ENCODE measurements around the gene APOBEC3A.

The APOBEC3A gene

GRCh38 chr22:38935616-38936015 is 21.8 kb upstream of the APOBEC3A start:
- H3K4me3 ChIP-seq (ENCODE audit: low read depth, low read length), result no peak overlapping the region
- TF ChIP-seq, protein P1, sequence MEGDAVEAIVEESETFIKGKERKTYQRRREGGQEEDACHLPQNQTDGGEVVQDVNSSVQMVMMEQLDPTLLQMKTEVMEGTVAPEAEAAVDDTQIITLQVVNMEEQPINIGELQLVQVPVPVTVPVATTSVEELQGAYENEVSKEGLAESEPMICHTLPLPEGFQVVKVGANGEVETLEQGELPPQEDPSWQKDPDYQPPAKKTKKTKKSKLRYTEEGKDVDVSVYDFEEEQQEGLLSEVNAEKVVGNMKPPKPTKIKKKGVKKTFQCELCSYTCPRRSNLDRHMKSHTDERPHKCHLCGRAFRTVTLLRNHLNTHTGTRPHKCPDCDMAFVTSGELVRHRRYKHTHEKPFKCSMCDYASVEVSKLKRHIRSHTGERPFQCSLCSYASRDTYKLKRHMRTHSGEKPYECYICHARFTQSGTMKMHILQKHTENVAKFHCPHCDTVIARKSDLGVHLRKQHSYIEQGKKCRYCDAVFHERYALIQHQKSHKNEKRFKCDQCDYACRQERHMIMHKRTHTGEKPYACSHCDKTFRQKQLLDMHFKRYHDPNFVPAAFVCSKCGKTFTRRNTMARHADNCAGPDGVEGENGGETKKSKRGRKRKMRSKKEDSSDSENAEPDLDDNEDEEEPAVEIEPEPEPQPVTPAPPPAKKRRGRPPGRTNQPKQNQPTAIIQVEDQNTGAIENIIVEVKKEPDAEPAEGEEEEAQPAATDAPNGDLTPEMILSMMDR (IDR thresholded peaks at IDR 0.05; ENCODE audit: control insufficient read depth, extremely low read depth, insufficient read depth), result no peak
- DNase-seq (ENCODE audit: low read depth), result no peak

GRCh38 chr22:38936562-38936961 is 20.8 kb upstream of the APOBEC3A start:
- TF ChIP-seq, protein P1 (IDR thresholded peaks at IDR 0.05; ENCODE audit: control insufficient read depth, extremely low read depth, insufficient read depth), result no peak
- DNase-seq (ENCODE audit: low read depth), result no peak
- H3K4me3 ChIP-seq (ENCODE audit: low read depth, low read length), result no peak overlapping the region

- H3K4me3 ChIP-seq (ENCODE audit: low read depth, low read length), result no peak overlapping the region
- no peak for DNase-seq (ENCODE audit: low read depth)
- TF ChIP-seq, protein P1 (IDR thresholded peaks at IDR 0.05; ENCODE audit: control insufficient read depth, extremely low read depth, insufficient read depth), result no peak
Observed at GRCh38 chr22:38937036-38937435, 20.4 kb upstream of the APOBEC3A start.

DNA sequence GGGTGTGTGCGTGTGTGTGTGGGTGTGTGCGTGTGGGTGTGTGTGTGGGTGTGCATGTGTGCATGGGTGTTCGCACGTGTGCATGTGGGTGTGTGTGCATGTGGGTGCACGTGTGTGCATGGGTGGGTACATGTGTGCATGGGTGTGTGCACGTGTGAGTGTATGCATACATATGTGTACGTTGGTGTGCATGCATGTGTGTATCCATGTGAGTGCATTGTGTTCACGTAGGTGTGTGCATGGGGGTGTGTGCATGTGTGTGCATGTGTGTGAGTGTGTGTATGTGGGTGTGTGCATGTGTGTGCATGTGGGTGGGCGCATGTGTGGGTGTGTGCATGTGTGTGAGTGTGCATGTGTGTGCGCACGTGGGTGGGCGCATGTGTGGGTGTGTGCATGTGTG is 19.9 kb upstream of the APOBEC3A start:
- TF ChIP-seq, protein P1 (IDR thresholded peaks at IDR 0.05; ENCODE audit: control insufficient read depth, extremely low read depth, insufficient read depth), result no peak
- H3K4me3 ChIP-seq (ENCODE audit: low read depth, low read length), result no peak overlapping the region
- no peak for DNase-seq (ENCODE audit: low read depth)

DNA sequence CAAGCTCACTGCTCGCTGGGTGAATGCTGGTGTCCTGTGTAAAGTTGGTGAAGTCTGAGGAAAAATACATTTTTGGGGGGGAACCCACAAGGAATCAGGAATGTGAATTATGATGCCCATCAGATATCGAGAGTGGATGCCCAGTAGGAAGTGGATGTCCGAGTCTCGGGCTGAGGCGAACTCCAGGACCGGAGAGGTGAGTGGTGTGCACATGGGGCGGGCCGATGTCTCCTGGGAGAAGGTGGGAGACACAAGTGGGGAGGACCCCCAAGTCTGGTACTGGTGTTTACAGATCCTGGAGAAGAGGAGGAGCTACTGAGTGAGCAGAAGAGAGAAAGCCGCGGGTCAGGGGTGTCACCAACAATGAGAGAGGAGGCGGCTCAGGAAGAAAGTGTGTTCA is 19.2 kb upstream of the APOBEC3A start:
- no peak for DNase-seq (ENCODE audit: low read depth)
- no peak overlapping the region for H3K4me3 ChIP-seq (ENCODE audit: low read depth, low read length)
- TF ChIP-seq, protein P1 (IDR thresholded peaks at IDR 0.05; ENCODE audit: control insufficient read depth, extremely low read depth, insufficient read depth), result no peak

- TF ChIP-seq, protein P1 (IDR thresholded peaks at IDR 0.05; ENCODE audit: control insufficient read depth, extremely low read depth, insufficient read depth), result no peak
- no peak overlapping the region for H3K4me3 ChIP-seq (ENCODE audit: low read depth, low read length)
- DNase-seq (ENCODE audit: low read depth), result no peak
Observed at GRCh38 chr22:38938925-38939324, 18.5 kb upstream of the APOBEC3A start.

DNA sequence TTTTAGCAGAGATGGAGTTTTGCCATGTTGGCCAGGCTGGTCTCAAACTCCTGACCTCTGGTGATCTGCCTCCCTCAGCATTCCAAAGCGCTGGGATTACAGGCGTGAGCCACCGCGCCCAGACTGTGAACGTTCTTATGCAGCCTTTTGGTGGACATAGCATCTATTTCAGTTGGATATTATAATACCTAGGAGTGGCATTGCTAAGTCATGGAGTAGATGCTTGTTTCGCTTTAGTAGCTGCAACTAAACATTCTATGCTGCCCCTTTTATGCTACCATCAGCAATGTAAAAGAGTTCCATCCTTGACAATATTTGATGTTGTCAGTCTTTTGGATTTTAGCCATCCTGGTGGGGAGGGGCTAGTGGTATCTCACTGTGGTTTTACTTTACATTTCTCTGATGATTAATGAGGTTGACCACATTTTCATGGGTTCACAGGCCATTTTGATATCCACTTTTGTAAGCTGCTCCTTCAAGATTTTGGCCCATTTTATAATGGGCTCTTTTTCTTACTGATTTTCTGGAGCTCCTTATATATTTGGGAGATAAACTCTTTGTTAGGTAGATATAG is 16.5 kb upstream of the APOBEC3A start:
- H3K4me3 ChIP-seq (ENCODE audit: low read depth, low read length), result no peak overlapping the region
- no peak for DNase-seq (ENCODE audit: low read depth)
- TF ChIP-seq, protein P1 (IDR thresholded peaks at IDR 0.05; ENCODE audit: control insufficient read depth, extremely low read depth, insufficient read depth), result no peak
